K562 (cell line): ENCODE measurements around the gene PLEKHA5. TPM values are rescaled to one million over a fixed set of nuclear protein-coding genes. Genes with fewer than 3 reads are reported as not detected.
A peak's percentile ranks its signal among the peaks of the same experiment; 100 is the strongest.

ENCODE experiments used
- ATF4 ChIP-seq: fragments of 450-650 bp; formaldehyde crosslinking; IDR thresholded peaks from 2 replicates; pipeline ENCODE4 v1.4.0; 2022; ENCODE audit warnings: mild to moderate bottlenecking, moderate library complexity
- SMC3 ChIP-seq: conservative IDR thresholded peaks from 2 replicates; pipeline ENCODE4 v1.6.1; 2011; ENCODE audit warnings: low read depth, low read length, improper control_type of control experiment; ENCODE audit not compliant: insufficient read depth
- ZHX1 ChIP-seq: fragments of 150-350 bp; conservative IDR thresholded peaks from 2 replicates; pipeline ENCODE4 v1.6.1; 2014; ENCODE audit warnings: low read length
- polyA plus RNA-seq, 8 experiments: library from polyadenylated mRNA; depleted of rRNA in 4 of 8; stranded (reverse) in 5 of 8; unstranded in 3 of 8; fragments of >200 nt; fragmentation: Nextera tagmentation in 2 of 8; fragmentation: Illumina TruSeq in 1 of 8; extraction: Ambion mirVana in 2 of 8; extraction: Trizol in 1 of 8; gene quantifications; 2 replicates each; pipeline versions ENCODE4 v1.2.1 to v1.2.3, GENCODE V29; 2011 to 2014; ENCODE audit warnings: inconsistent platforms in 1 of 8, missing spikeins in 1 of 8
- total RNA-seq, 7 experiments: library from RNA; depleted of rRNA in 6 of 7; stranded (reverse); fragments of >200 nt in 6 of 7; fragmentation: Illumina TruSeq in 2 of 7; extraction: Trizol in 2 of 7; gene quantifications; 2 replicates each; pipeline versions ENCODE4 v1.2.1 to v1.2.3, GENCODE V29; 2011 to 2021; ENCODE audit warnings: low replicate concordance in 1 of 7
- TF ChIP-seq, protein P1 (sequence below), 2 experiments: fragments of 450-650 bp in 1 of 2; sonication (generic) in 1 of 2; formaldehyde crosslinking in 1 of 2; IDR thresholded peaks in 1 of 2; conservative IDR thresholded peaks in 1 of 2; 2 replicates each; pipeline versions ENCODE4 v1.6.1 to v1.8.1; 2016 to 2023; ENCODE audit warnings: mild to moderate bottlenecking in 2 of 2, moderate library complexity in 2 of 2, inconsistent platforms in 1 of 2, missing genetic modification reagents in 1 of 2
- TF ChIP-seq, protein P2 (sequence below): sonication (generic); formaldehyde crosslinking; IDR thresholded peaks from 2 replicates; pipeline ENCODE4 v1.8.0; 2023; ENCODE audit warnings: missing genetic modification reagents, mild to moderate bottlenecking, borderline replicate concordance

Gene PLEKHA5
- total and polyA plus RNA-seq, 9 of the 15 experiments (the other 6 are each of a cell fraction or from before 2014, with no cell fraction given), result 7.2 to 26.2 (median 17.4) TPM

DNA sequence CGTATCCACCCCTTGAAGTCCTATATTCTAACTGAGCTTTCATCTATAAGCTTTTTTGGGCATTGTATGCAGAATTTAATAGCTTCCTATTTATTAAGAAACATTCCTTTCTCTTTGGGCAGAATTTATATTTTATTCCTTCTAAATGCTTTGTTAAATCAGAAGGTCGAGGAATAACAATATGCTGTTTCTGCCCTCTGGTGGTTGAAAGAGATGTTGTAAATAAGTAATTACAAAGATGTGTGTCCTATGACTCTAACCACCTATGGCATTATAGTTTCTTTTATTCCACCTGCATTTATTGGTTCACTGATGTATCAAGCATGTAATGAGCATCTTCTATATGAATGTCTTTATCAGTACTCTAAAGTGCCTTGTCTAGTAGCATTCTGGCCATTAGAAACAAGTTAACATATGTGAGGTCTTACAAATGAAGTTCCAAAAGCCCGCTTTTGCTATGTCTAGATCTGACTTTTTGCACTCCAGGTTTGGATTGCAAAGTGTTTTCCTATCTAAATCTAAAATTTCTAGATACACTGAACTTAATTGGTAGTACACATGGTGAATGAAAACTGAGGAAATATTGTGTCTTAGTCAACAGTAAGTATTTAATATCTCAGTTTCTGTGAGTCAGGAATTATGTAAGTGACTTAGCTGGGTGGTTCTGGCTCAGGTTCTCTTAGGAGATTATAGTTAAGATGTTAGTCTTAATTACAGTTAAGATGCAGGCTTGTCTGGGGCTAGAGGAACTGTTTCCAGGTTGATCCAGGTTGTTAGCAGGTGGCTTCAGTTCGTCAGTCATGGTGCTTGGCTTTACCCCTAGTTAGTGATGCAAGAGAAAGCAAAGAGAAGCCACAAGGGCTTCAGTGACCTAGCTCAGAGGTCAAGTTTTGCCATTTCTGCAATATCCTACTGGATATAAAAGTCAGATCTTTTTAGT is 57.5 kb downstream of the PLEKHA5 start (continued):
- no peak for TF ChIP-seq ZHX1
- TF ChIP-seq ATF4 (CRISPR knock-in tag), result 0 out of 2 replicates have a peak, but pooled peaks have one; percentile 53
- TF ChIP-seq, protein P1, sequence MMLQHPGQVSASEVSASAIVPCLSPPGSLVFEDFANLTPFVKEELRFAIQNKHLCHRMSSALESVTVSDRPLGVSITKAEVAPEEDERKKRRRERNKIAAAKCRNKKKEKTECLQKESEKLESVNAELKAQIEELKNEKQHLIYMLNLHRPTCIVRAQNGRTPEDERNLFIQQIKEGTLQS (IDR thresholded peaks at IDR 0.05), result peak; percentile 28; the same call in 1 of the 2 replicates
- TF ChIP-seq, protein P1 (CRISPR knock-in tag; conservative IDR thresholded peaks at IDR 0.05), result no peak
- TF ChIP-seq, protein P2, sequence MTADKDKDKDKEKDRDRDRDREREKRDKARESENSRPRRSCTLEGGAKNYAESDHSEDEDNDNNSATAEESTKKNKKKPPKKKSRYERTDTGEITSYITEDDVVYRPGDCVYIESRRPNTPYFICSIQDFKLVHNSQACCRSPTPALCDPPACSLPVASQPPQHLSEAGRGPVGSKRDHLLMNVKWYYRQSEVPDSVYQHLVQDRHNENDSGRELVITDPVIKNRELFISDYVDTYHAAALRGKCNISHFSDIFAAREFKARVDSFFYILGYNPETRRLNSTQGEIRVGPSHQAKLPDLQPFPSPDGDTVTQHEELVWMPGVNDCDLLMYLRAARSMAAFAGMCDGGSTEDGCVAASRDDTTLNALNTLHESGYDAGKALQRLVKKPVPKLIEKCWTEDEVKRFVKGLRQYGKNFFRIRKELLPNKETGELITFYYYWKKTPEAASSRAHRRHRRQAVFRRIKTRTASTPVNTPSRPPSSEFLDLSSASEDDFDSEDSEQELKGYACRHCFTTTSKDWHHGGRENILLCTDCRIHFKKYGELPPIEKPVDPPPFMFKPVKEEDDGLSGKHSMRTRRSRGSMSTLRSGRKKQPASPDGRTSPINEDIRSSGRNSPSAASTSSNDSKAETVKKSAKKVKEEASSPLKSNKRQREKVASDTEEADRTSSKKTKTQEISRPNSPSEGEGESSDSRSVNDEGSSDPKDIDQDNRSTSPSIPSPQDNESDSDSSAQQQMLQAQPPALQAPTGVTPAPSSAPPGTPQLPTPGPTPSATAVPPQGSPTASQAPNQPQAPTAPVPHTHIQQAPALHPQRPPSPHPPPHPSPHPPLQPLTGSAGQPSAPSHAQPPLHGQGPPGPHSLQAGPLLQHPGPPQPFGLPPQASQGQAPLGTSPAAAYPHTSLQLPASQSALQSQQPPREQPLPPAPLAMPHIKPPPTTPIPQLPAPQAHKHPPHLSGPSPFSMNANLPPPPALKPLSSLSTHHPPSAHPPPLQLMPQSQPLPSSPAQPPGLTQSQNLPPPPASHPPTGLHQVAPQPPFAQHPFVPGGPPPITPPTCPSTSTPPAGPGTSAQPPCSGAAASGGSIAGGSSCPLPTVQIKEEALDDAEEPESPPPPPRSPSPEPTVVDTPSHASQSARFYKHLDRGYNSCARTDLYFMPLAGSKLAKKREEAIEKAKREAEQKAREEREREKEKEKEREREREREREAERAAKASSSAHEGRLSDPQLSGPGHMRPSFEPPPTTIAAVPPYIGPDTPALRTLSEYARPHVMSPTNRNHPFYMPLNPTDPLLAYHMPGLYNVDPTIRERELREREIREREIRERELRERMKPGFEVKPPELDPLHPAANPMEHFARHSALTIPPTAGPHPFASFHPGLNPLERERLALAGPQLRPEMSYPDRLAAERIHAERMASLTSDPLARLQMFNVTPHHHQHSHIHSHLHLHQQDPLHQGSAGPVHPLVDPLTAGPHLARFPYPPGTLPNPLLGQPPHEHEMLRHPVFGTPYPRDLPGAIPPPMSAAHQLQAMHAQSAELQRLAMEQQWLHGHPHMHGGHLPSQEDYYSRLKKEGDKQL, result no peak
- peak; percentile 45; the same call in 1 of the 2 replicates for TF ChIP-seq SMC3
